ENCODE data around the gene TPCN2. TPM values are rescaled to one million over a fixed set of nuclear protein-coding genes. Genes with fewer than 3 reads are reported as not detected.

Gene TPCN2
- total RNA-seq, 4 donors from 2014 or later: 27.1 to 36.1 (median 31.3) TPM

DNA sequence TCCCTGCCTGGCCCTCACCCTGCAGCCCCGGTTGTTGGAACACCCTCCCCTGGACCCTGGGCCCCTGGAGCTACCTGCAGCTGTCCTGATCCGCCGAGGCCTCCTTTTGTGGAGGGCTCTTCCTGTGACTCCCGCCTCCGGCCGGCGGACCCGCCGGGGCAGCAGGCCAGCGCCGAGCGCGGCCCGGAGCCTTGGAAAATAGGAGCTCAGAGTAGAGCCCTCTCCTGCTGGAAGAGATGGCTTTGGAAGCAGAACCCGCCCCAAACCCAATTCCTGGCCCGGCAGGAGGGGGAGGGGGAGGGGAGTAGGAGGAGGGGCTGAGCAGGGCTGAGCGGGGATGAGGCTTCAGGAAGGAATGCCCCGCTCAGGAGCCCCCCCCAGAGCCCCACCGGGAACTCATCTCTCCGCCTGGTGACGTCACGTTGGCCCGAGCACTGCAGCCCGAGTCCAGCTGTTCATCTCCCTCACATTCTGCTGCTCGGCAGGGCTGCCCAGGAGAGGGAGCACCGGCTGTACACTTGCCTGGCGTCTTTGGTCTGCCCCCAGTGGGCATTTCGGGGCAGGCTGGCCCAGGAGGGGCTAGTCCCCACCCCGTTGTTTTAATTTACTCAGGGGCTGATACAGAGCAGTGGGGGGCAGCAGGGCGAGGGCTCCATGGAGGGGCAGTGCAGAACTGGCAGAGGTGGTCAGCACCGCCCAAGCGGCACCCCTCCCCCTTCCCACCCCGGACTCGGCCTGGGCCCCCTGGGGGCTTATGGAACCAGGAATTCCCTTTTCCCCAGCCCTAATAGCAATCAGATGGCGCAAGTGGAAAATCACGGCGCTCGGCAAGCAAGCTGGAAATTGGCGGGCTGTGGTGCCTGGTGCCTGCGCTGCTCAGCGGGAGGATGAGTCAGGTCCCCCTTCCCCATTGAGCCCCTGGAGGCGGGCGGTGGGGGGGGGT lies 35.5 kb upstream of the TPCN2 start, which contains the start of gene MRGPRF:
TSS of gene MRGPRF (minus strand) at position 238 of the 943 bp plus-strand sequence. CDS start 3,345 bp downstream, outside the sequence.
- WGBS, 2 donors: 8 to 9% methylated on average over 27 to 36 of the region's 43 CpGs
- peak in 1 of 2 donors; percentile 46 for TF ChIP-seq POLR2A (IDR thresholded peaks at IDR 0.05)
- peak in 1 of 2 donors; percentile 61 for TF ChIP-seq EP300 (IDR thresholded peaks at IDR 0.05)
- TF ChIP-seq, protein P1, sequence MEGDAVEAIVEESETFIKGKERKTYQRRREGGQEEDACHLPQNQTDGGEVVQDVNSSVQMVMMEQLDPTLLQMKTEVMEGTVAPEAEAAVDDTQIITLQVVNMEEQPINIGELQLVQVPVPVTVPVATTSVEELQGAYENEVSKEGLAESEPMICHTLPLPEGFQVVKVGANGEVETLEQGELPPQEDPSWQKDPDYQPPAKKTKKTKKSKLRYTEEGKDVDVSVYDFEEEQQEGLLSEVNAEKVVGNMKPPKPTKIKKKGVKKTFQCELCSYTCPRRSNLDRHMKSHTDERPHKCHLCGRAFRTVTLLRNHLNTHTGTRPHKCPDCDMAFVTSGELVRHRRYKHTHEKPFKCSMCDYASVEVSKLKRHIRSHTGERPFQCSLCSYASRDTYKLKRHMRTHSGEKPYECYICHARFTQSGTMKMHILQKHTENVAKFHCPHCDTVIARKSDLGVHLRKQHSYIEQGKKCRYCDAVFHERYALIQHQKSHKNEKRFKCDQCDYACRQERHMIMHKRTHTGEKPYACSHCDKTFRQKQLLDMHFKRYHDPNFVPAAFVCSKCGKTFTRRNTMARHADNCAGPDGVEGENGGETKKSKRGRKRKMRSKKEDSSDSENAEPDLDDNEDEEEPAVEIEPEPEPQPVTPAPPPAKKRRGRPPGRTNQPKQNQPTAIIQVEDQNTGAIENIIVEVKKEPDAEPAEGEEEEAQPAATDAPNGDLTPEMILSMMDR (IDR thresholded peaks at IDR 0.05): peak; percentile 16 to 85 (median 42)
- Histone ChIP-seq H3K4me1 (peaks cover 0 to 65% (median 39%) of the 10 kb centered on the region in 4 donors), H3K27ac (peak within 1 kb of the TSS; percentile 60 to 95 (median 84)), H3K4me3 (peak within 1 kb of the TSS; percentile 33 to 60 (median 40)), H3K27me3 (no peaks in the 10 kb centered on the region), H3K9me3 (no peaks in the 10 kb centered on the region), H3K36me3 (no peaks in the 10 kb centered on the region)
- DNase-seq (ENCODE audit: low spot score in 2 of 2): peak; percentile 92 to 93

DNA sequence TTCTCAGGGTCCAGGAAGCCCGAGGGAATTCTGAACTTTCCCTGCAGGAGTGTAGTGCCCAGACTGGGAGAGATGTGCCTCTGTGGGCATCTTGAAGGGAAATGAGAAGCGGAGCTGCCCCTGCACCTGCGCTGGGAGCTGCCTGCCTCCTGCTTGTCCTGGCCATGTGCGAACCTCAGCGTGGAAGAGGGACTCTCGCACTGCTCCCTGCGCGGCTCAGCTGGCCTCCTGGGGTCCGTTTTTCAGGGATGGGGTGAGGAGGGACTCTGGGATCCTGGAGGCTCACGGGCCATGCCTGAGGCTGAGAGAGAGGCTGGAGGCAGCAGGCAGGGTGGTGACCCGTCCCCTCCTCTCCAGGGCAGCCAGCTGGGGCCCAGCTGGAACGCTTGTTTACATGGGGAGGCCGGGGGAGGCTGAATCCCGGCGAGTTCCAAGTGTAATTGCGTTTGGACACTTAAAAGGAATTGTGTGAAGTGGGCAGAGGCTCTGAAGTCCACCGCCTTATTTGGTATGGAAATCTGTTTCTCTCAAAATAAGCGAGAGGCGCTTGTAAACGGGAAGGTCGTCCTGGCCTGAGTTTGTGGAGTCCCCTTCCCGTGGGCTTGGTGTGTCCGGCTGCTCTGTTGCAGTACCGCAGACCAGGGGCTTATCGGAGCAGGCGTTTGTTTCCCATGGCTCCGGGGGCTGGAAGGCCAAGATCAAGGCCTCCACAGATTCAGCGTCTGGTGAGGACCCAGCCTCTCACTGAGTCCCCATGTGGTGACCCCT lies 34.5 kb upstream of the TPCN2 start:
- TF ChIP-seq POLR2A (IDR thresholded peaks at IDR 0.05) (no peak), EP300 (IDR thresholded peaks at IDR 0.05) (peak in 1 of 2 donors; percentile 56)
- no peaks in the 10 kb centered on the region for H3K36me3 ChIP-seq
- H3K4me1 ChIP-seq: peaks cover 0 to 56% (median 31%) of the 10 kb centered on the region in 4 donors
- 36 to 39% methylated on average over 23 to 28 of the region's 28 CpGs for WGBS, 2 donors
- H3K4me3 ChIP-seq: peak overlapping the region in 2 of 4 donors; percentile 4 to 60
- H3K27ac ChIP-seq: peak overlapping the region; percentile 60 to 95 (median 84)
- DNase-seq (ENCODE audit: low spot score in 2 of 2): peak in 1 of 2 donors; percentile 57
- no peaks in the 10 kb centered on the region for H3K27me3 ChIP-seq
- H3K9me3 ChIP-seq: no peaks in the 10 kb centered on the region

DNA sequence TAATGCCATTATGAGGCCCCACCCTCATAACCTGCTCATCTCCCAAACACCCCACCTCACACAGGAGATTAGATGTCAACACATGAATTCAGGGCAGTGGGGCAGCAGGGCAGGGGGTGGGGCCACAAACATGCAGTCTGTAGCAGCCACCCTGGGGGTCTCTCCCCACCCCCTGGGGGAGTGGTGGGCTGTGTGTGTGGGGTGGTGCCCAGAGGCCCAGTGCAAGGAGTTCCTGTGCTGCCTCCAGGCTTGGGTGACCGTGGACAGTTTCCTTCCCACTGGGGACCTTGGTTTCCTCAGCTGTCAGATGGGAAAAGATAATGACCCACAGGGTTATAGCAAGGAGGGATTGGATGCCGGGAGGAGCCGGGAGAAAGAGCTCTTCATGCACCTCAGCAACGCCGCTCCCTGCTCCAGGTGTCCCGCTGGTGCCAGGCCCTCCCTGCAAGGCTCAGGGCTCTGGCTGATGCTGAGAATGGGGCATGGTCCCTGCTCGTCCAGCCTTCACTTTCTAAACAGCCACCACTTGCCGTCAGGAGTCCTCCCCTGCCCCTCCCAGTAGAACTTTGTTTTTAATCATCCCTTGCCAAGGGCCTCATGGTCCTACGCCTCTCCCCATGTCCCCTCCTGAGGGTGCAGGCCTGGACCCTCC lies 33.7 kb upstream of the TPCN2 start:
- H3K36me3 ChIP-seq: no peaks in the 10 kb centered on the region
- H3K4me1 ChIP-seq: peaks cover 0 to 48% (median 24%) of the 10 kb centered on the region in 4 donors
- H3K27ac ChIP-seq: peak overlapping the region; percentile 41 to 95 (median 84)
- H3K9me3 ChIP-seq: no peaks in the 10 kb centered on the region
- H3K27me3 ChIP-seq: no peaks in the 10 kb centered on the region
- 79 to 83% methylated on average over 9 of the region's 9 CpGs for WGBS, 2 donors
- DNase-seq (ENCODE audit: low spot score in 2 of 2): no peak
- no peak overlapping the region for H3K4me3 ChIP-seq
- TF ChIP-seq EP300 (IDR thresholded peaks at IDR 0.05) (no peak), POLR2A (IDR thresholded peaks at IDR 0.05) (no peak)
- TF ChIP-seq, protein P1 (IDR thresholded peaks at IDR 0.05): no peak

DNA sequence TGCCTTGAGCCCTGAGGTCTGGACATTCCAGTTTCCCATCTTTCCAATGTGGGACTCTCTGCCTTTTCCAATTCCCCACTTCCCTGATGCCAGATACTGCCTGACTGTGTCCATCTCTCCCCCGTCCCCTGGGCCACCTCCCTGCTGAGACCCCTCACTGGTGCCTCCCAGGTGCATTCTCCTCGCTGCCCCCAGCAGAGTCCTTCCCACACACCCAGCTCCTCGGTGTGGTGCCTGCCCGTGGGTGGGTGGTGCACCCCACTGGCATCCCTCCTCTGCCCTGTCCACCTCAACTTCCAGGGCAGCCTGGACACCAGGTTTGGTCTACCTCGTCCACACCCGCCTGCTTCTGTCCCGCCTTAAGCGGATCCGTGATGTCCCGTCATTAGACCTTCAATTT lies 30.8 kb upstream of the TPCN2 start:
- H3K27me3 ChIP-seq: no peaks in the 10 kb centered on the region
- TF ChIP-seq EP300 (IDR thresholded peaks at IDR 0.05) (no peak), POLR2A (IDR thresholded peaks at IDR 0.05) (no peak)
- TF ChIP-seq, protein P1 (IDR thresholded peaks at IDR 0.05): no peak
- peaks cover 0 to 21% (median 6%) of the 10 kb centered on the region in 4 donors for H3K4me1 ChIP-seq
- H3K9me3 ChIP-seq: no peaks in the 10 kb centered on the region
- DNase-seq (ENCODE audit: low spot score in 2 of 2): no peak
- H3K4me3 ChIP-seq: no peak overlapping the region
- 84 to 89% methylated on average over 10 of the region's 10 CpGs for WGBS, 2 donors
- H3K27ac ChIP-seq: peak overlapping the region in 1 of 4 donors; percentile 15
- no peaks in the 10 kb centered on the region for H3K36me3 ChIP-seq

DNA sequence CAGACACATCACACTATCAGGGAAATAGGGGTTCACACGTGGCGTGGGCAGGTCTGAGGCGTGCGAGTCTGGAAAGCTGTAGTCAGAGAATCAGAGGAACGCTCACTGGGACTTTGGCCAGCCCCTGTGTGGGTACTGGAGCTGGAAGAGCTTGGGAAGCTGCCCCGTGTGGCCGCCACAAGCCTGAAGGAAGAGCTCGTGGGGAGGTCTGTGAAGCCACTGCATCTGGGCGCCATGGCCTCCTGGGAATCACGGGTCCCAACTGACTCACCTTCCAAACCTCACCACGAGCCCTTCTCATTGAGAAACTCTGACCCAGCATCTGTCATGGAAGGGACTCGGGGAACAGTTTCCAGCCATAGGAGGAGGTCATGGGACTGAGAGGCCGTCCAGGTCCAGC lies 29.8 kb upstream of the TPCN2 start:
- Histone ChIP-seq H3K27me3 (no peaks in the 10 kb centered on the region), H3K27ac (peak overlapping the region in 1 of 4 donors; percentile 23), H3K4me3 (no peak overlapping the region), H3K4me1 (peaks cover 0 to 12% (median 2%) of the 10 kb centered on the region in 4 donors), H3K36me3 (no peaks in the 10 kb centered on the region), H3K9me3 (no peaks in the 10 kb centered on the region)
- WGBS, 2 donors: 64 to 65% methylated on average over 13 of the region's 13 CpGs
- TF ChIP-seq EP300 (IDR thresholded peaks at IDR 0.05): no peak
- no peak for TF ChIP-seq POLR2A (IDR thresholded peaks at IDR 0.05)
- TF ChIP-seq, protein P1 (IDR thresholded peaks at IDR 0.05): no peak
- no peak for DNase-seq (ENCODE audit: low spot score in 2 of 2)
